A549 (cell line): ENCODE measurements around the gene MYO15B. TPM values are rescaled to one million over a fixed set of nuclear protein-coding genes. Genes with fewer than 3 reads are reported as not detected.

Experiments used
- ATAC-seq, 2 experiments: fragments of 200-7000 bp in 1 of 2; fragments of >200 bp in 1 of 2; cut with Nextera tagmentation in 1 of 2; cut with Tn5 transposase in 1 of 2; 3 replicates each; pipeline versions ENCODE4 v1.8.0 to v1.9.1; 2018 to 2020; ENCODE audit warnings: mild to moderate bottlenecking in 1 of 2, moderate library complexity in 1 of 2
- CTCF ChIA-PET: fragments of 300-600 bp; sonication (Branson Sonifier 250); formaldehyde crosslinking; extraction: SDS; loops from one replicate; lab custom pipeline; 2021; ENCODE audit warnings: antibody characterized with exemption, inconsistent platforms; lab: Yijun Ruan, JAX
- POLR2A ChIA-PET: fragments of 350-600 bp; formaldehyde crosslinking; extraction: SDS; loops from one replicate; lab custom pipeline; 2021; ENCODE audit warnings: antibody characterized with exemption, inconsistent platforms; lab: Yijun Ruan, JAX
- DNase-seq, 2 experiments: peaks; one replicate each; pipeline versions ENCODE4 v3.0.0 to v3.0.0-alpha.2; 2011 to 2016; ENCODE audit warnings: low read depth in 1 of 2, low spot score in 1 of 2
- FAIRE-seq: peaks from 2 replicates; lab custom pipeline; 2011; peaks lifted over from hg19 to GRCh38; lab: Jason Lieb, UNC
- H3K27ac ChIP-seq, 2 experiments: fragments of >200 bp; sonication (Bioruptor Twin); formaldehyde crosslinking; 3 replicates each; pipeline ENCODE4 v1.5.1; 2016 to 2017
- H3K4me1 ChIP-seq: fragments of >200 bp; sonication (Bioruptor Twin); formaldehyde crosslinking; 3 replicates; pipeline ENCODE4 v1.6.1; 2016
- H3K4me2 ChIP-seq: fragments of >200 bp; sonication (Bioruptor Twin); formaldehyde crosslinking; 3 replicates; pipeline ENCODE4 v1.6.1; 2016
- H3K4me3 ChIP-seq: fragments of >200 bp; sonication (Bioruptor Twin); formaldehyde crosslinking; 3 replicates; pipeline ENCODE4 v1.5.1; 2016
- H3K9me3 ChIP-seq: fragments of >200 bp; sonication (Bioruptor Twin); formaldehyde crosslinking; 3 replicates; pipeline ENCODE4 v1.6.1; 2016
- CBX2 ChIP-seq: fragments of 200-600 bp; sonication (generic); IDR thresholded peaks from 2 replicates; pipeline ENCODE4 v1.6.1; 2016; ENCODE audit warnings: low read depth, mild to moderate bottlenecking, borderline replicate concordance
- CBX8 ChIP-seq: fragments of 200-600 bp; sonication (generic); IDR thresholded peaks from 2 replicates; pipeline ENCODE4 v1.6.1; 2016
- EHMT2 ChIP-seq: fragments of 200-600 bp; sonication (generic); IDR thresholded peaks from 2 replicates; pipeline ENCODE4 v1.6.1; 2016; ENCODE audit warnings: antibody characterized with exemption, low read depth, mild to moderate bottlenecking, moderate library complexity
- EP300 ChIP-seq, 2 experiments: fragments of >200 bp; sonication (Bioruptor Twin); formaldehyde crosslinking; IDR thresholded peaks; 2 replicates in 1 of 2; 3 replicates in 1 of 2; pipeline ENCODE4 v1.6.1; 2016 to 2017
- FOSB ChIP-seq: fragments of 250-450 bp; sonication (Bioruptor Pico); IDR thresholded peaks from 2 replicates; pipeline ENCODE4 v1.5.0; 2020; ENCODE audit warnings: mild to moderate bottlenecking, moderate library complexity
- HDAC2 ChIP-seq: fragments of 200-600 bp; sonication (generic); IDR thresholded peaks from 2 replicates; pipeline ENCODE4 v1.6.1; 2016
- HOXA7 ChIP-seq: fragments of 250-450 bp; sonication (Bioruptor Pico); IDR thresholded peaks from 2 replicates; pipeline ENCODE4 v1.5.0; 2020; ENCODE audit warnings: mild to moderate bottlenecking, moderate library complexity
- HOXB5 ChIP-seq: fragments of 250-450 bp; sonication (Bioruptor Pico); IDR thresholded peaks from 2 replicates; pipeline ENCODE4 v1.5.0; 2020; ENCODE audit warnings: mild to moderate bottlenecking, moderate library complexity
- KDM1A ChIP-seq: fragments of 200-600 bp; sonication (generic); IDR thresholded peaks from 2 replicates; pipeline ENCODE4 v1.6.1; 2016; ENCODE audit warnings: low read depth, mild to moderate bottlenecking
- KDM5A ChIP-seq: fragments of 200-600 bp; sonication (generic); IDR thresholded peaks from 2 replicates; pipeline ENCODE4 v1.6.1; 2016; ENCODE audit warnings: antibody characterized with exemption, mild to moderate bottlenecking
- MYC ChIP-seq: IDR thresholded peaks from 2 replicates; pipeline ENCODE4 v1.6.1; 2012; ENCODE audit warnings: mild to moderate bottlenecking, inconsistent platforms, low read length, improper control_type of control experiment, borderline replicate concordance
- NPAS2 ChIP-seq: fragments of 250-450 bp; sonication (Bioruptor Pico); IDR thresholded peaks from 2 replicates; pipeline ENCODE4 v1.8.0; 2022; ENCODE audit warnings: mild to moderate bottlenecking, moderate library complexity, borderline replicate concordance
- PHF8 ChIP-seq: fragments of 200-600 bp; sonication (generic); IDR thresholded peaks from 2 replicates; pipeline ENCODE4 v1.6.1; 2016; ENCODE audit warnings: low read depth, mild to moderate bottlenecking, antibody characterized with exemption, moderate library complexity, borderline replicate concordance
- RARB ChIP-seq: fragments of 250-450 bp; sonication (Bioruptor Pico); IDR thresholded peaks from 2 replicates; pipeline ENCODE4 v1.8.0; 2021; ENCODE audit warnings: mild to moderate bottlenecking, moderate library complexity
- RCOR1 ChIP-seq: fragments of 150-350 bp; IDR thresholded peaks from 2 replicates; pipeline ENCODE4 v1.6.1; 2014; ENCODE audit warnings: antibody characterized with exemption, low read length, low read depth
- SREBF2 ChIP-seq: fragments of 450-650 bp; IDR thresholded peaks from 2 replicates; pipeline ENCODE4 v1.6.1; 2014; ENCODE audit warnings: mild to moderate bottlenecking, moderate library complexity
- TFCP2L1 ChIP-seq: fragments of 250-450 bp; sonication (Bioruptor Pico); IDR thresholded peaks from 2 replicates; pipeline ENCODE4 v1.5.0; 2021; ENCODE audit warnings: mild to moderate bottlenecking
- ZNF302 ChIP-seq: fragments of 250-450 bp; sonication (Bioruptor Pico); IDR thresholded peaks from 2 replicates; pipeline ENCODE4 v1.9.0; 2021; ENCODE audit warnings: inconsistent platforms, mild to moderate bottlenecking, moderate library complexity
- WGBS: methylation state at CpG from one replicate; pipeline ENCODE4 v1.1.6; 2017; ENCODE audit errors: missing lambda C conversion rate; 5-methylcytosine and 5-hydroxymethylcytosine counted together
- polyA plus RNA-seq, 4 experiments: library from polyadenylated mRNA; depleted of rRNA in 3 of 4; stranded (reverse); fragments of >200 nt; fragmentation: RNase III in 1 of 4; extraction: RNeasy Plus Mini Kit Qiagen cat#74134 plus additional on column Dnase treatment in 1 of 4; gene quantifications; 2 replicates in 3 of 4; 3 replicates in 1 of 4; pipeline ENCODE4 v1.2.3, GENCODE V29; 2011 to 2017
- TF ChIP-seq, protein P1 (sequence below): fragments of 200-600 bp; sonication (generic); IDR thresholded peaks from 2 replicates; pipeline ENCODE4 v1.6.1; 2016; ENCODE audit warnings: antibody characterized with exemption, mild to moderate bottlenecking, moderate library complexity
- TF ChIP-seq, protein P2 (sequence below): IDR thresholded peaks from 2 replicates; pipeline ENCODE4 v1.6.1; 2012
- TF ChIP-seq, protein P3 (sequence below): fragments of 450-650 bp; IDR thresholded peaks from 2 replicates; pipeline ENCODE4 v1.6.1; 2014; ENCODE audit warnings: antibody characterized with exemption
- TF ChIP-seq, protein P4 (sequence below): fragments of >200 bp; sonication (Bioruptor Twin); formaldehyde crosslinking; IDR thresholded peaks from 3 replicates; pipeline ENCODE4 v1.5.1; 2016
- TF ChIP-seq, protein P5 (sequence below): IDR thresholded peaks from 2 replicates; pipeline ENCODE4 v1.6.1; 2012

Gene MYO15B
- polyA plus RNA-seq, 2 of the 4 experiments (the other 2 are of a cell fraction): 12.4 to 33.9 TPM

DNA sequence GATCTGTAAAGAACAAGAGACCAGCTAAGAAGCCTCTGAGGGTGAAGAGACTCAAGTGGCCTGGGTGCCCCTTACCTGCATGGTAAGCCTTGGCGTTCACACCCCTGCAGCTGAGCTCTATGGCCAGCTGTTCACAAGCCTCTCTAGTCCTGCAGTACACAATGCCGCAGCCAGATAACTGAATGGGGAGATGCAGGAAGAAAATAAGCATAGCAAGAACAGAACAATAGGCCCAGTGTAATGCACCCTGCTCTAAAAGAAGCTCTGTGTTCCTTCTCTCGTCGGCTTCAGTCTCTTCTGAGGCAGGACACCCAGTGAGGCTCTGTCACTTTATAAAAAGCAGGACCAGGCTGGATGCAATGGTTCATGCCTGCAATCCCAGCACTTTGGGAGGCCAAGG, 73.9 kb downstream of the MYO15B start:
- FAIRE-seq: no peak
- CTCF ChIA-PET: interaction anchor here (0.9 to 50.8 kb wide), 8 partner anchors 12 to 165 kb away, joined by 3 to 2254 read pairs (median 16); partner anchors contain the start of genes GALK1 and SMIM5

DNA sequence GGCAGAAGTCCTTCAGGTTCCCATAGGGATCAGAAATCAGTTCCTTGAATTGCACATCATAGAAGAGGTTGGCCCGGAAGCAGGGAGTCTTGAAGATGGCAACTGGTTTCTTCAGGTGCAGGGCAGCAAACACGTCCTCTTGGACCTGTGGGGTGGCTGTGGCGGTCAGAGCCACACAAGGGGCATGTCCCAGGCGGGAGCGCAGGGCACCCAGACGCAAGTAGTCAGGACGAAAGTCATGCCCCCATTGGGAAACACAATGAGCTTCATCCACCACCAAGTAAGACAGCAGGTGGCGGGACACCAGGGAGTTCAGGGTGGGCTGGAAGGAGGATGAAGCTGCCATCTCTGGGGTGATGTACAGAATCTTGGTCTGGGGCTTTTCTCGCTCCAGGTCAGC, 74.9 kb downstream of the MYO15B start:
- no peak overlapping the region for H3K27ac ChIP-seq
- TF ChIP-seq SREBF2 (no peak), TFCP2L1 (no peak), PHF8 (no peak), RARB (no peak), HOXA7 (CRISPR knock-in tag) (no peak), ZNF302 (CRISPR knock-in tag) (no peak), HDAC2 (no peak), CBX2 (no peak), FOSB (CRISPR knock-in tag) (no peak), HOXB5 (CRISPR knock-in tag) (no peak), RCOR1 (no peak), KDM5A (no peak)
- TF ChIP-seq, protein P1, sequence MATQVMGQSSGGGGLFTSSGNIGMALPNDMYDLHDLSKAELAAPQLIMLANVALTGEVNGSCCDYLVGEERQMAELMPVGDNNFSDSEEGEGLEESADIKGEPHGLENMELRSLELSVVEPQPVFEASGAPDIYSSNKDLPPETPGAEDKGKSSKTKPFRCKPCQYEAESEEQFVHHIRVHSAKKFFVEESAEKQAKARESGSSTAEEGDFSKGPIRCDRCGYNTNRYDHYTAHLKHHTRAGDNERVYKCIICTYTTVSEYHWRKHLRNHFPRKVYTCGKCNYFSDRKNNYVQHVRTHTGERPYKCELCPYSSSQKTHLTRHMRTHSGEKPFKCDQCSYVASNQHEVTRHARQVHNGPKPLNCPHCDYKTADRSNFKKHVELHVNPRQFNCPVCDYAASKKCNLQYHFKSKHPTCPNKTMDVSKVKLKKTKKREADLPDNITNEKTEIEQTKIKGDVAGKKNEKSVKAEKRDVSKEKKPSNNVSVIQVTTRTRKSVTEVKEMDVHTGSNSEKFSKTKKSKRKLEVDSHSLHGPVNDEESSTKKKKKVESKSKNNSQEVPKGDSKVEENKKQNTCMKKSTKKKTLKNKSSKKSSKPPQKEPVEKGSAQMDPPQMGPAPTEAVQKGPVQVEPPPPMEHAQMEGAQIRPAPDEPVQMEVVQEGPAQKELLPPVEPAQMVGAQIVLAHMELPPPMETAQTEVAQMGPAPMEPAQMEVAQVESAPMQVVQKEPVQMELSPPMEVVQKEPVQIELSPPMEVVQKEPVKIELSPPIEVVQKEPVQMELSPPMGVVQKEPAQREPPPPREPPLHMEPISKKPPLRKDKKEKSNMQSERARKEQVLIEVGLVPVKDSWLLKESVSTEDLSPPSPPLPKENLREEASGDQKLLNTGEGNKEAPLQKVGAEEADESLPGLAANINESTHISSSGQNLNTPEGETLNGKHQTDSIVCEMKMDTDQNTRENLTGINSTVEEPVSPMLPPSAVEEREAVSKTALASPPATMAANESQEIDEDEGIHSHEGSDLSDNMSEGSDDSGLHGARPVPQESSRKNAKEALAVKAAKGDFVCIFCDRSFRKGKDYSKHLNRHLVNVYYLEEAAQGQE: no peak
- TF ChIP-seq, protein P2, sequence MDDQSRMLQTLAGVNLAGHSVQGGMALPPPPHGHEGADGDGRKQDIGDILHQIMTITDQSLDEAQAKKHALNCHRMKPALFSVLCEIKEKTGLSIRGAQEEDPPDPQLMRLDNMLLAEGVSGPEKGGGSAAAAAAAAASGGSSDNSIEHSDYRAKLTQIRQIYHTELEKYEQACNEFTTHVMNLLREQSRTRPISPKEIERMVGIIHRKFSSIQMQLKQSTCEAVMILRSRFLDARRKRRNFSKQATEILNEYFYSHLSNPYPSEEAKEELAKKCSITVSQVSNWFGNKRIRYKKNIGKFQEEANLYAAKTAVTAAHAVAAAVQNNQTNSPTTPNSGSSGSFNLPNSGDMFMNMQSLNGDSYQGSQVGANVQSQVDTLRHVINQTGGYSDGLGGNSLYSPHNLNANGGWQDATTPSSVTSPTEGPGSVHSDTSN: no peak
- TF ChIP-seq, protein P3, sequence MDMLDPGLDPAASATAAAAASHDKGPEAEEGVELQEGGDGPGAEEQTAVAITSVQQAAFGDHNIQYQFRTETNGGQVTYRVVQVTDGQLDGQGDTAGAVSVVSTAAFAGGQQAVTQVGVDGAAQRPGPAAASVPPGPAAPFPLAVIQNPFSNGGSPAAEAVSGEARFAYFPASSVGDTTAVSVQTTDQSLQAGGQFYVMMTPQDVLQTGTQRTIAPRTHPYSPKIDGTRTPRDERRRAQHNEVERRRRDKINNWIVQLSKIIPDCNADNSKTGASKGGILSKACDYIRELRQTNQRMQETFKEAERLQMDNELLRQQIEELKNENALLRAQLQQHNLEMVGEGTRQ: no peak
- POLR2A ChIA-PET: no interaction called here

More for the DNA sequence above, 73.9 kb downstream of the MYO15B start:
- ATAC-seq (no peak), DNase-seq (no peak)
- POLR2A ChIA-PET: no interaction called here
- Histone ChIP-seq H3K4me1 (peaks cover 7% of the 10 kb centered on the region), H3K27ac (no peak overlapping the region), H3K4me2 (no peak overlapping the region), H3K4me3 (no peak overlapping the region), H3K9me3 (no peaks in the 10 kb centered on the region)
- WGBS: 93% methylated on average over 4 of the region's 4 CpGs
- no peak for TF ChIP-seq MYC
- no peak for TF ChIP-seq HOXB5 (CRISPR knock-in tag)
- no peak for TF ChIP-seq EHMT2
- TF ChIP-seq CBX8: no peak
- TF ChIP-seq TFCP2L1: no peak
- no peak for TF ChIP-seq KDM1A
- no peak for TF ChIP-seq CBX2
- TF ChIP-seq EP300 (IDR thresholded peaks at IDR 0.05): no peak
- TF ChIP-seq NPAS2 (CRISPR knock-in tag): no peak
- TF ChIP-seq, protein P4, sequence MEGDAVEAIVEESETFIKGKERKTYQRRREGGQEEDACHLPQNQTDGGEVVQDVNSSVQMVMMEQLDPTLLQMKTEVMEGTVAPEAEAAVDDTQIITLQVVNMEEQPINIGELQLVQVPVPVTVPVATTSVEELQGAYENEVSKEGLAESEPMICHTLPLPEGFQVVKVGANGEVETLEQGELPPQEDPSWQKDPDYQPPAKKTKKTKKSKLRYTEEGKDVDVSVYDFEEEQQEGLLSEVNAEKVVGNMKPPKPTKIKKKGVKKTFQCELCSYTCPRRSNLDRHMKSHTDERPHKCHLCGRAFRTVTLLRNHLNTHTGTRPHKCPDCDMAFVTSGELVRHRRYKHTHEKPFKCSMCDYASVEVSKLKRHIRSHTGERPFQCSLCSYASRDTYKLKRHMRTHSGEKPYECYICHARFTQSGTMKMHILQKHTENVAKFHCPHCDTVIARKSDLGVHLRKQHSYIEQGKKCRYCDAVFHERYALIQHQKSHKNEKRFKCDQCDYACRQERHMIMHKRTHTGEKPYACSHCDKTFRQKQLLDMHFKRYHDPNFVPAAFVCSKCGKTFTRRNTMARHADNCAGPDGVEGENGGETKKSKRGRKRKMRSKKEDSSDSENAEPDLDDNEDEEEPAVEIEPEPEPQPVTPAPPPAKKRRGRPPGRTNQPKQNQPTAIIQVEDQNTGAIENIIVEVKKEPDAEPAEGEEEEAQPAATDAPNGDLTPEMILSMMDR: no peak
- TF ChIP-seq, protein P5, sequence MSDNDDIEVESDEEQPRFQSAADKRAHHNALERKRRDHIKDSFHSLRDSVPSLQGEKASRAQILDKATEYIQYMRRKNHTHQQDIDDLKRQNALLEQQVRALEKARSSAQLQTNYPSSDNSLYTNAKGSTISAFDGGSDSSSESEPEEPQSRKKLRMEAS: no peak

More for the DNA sequence above, 74.9 kb downstream of the MYO15B start:
- H3K9me3 ChIP-seq: no peaks in the 10 kb centered on the region
- H3K4me3 ChIP-seq: no peak overlapping the region
- no peak for ATAC-seq
- no peak for DNase-seq
- H3K4me2 ChIP-seq: no peak overlapping the region
- FAIRE-seq: no peak
- CTCF ChIA-PET: interaction anchor here (0.7 to 50.8 kb wide), 6 partner anchors 11 to 83 kb away, joined by 3 to 2254 read pairs (median 42); partner anchors contain the start of genes GALK1, ITGB4 and SMIM5
- H3K4me1 ChIP-seq: peaks cover 7% of the 10 kb centered on the region
- WGBS: 89% methylated on average over 9 of the region's 9 CpGs
